GM12878 (cell line): Measurements from ENCODE around the gene AGBL1. TPM values are rescaled to one million over a fixed set of nuclear protein-coding genes. Genes with fewer than 3 reads are reported as not detected.

ENCODE experiments used
- ATAC-seq: fragments of 200-7000 bp; cut with Tn5 transposase; 3 replicates; pipeline ENCODE4 v1.9.1; 2020; ENCODE audit warnings: mild to moderate bottlenecking, moderate library complexity
- BruUV-seq: library from RNA; stranded (reverse); fragments of 400-500 nt; replicated peaks from 2 replicates; lab custom pipeline; 2021; lab: Mats Ljungman, UMichigan
- CTCF ChIA-PET: fragments of 300-600 bp; sonication (Branson Sonifier 250); formaldehyde crosslinking; extraction: SDS; loops from one replicate; lab custom pipeline; 2021; ENCODE audit warnings: inconsistent platforms; lab: Yijun Ruan, JAX
- POLR2A ChIA-PET: fragments of 350-600 bp; formaldehyde crosslinking; extraction: SDS; loops from one replicate; lab custom pipeline; 2021; ENCODE audit warnings: inconsistent platforms; lab: Charles Lee
- RAD21 ChIA-PET: fragments of 300-600 bp; sonication (Branson Sonifier 250); formaldehyde crosslinking; loops from one replicate; lab custom pipeline; 2023; ENCODE audit warnings: antibody characterized with exemption; ENCODE audit not compliant: unreplicated experiment; lab: Charles Lee
- SMC1A ChIA-PET: fragments of 300-600 bp; sonication (Branson Sonifier 250); formaldehyde crosslinking; loops from one replicate; lab custom pipeline; 2023; ENCODE audit not compliant: unreplicated experiment, uncharacterized antibody; lab: Charles Lee
- DNase-seq: peaks from one replicate; pipeline ENCODE4 v3.0.0-alpha.2; 2011; ENCODE audit warnings: low read depth, low spot score
- FAIRE-seq: peaks from 3 replicates; lab custom pipeline; 2011; peaks lifted over from hg19 to GRCh38; lab: Jason Lieb, UNC
- H2AFZ ChIP-seq: 2 replicates; pipeline ENCODE4 v1.6.0; 2011; ENCODE audit warnings: low read depth, low read length, control low read depth; ENCODE audit not compliant: control insufficient read depth
- H3K27ac ChIP-seq: 2 replicates; pipeline ENCODE4 v1.5.1; 2011; ENCODE audit warnings: control low read depth; ENCODE audit not compliant: control insufficient read depth, insufficient read depth
- H3K27me3 ChIP-seq, 2 experiments: replicated peaks in 1 of 2; 2 replicates each; pipeline versions ENCODE4 v1.6.0 to v1.6.1; 2011; ENCODE audit warnings: low read length in 1 of 2; ENCODE audit not compliant: control insufficient read depth in 2 of 2, insufficient read depth in 2 of 2
- H3K36me3 ChIP-seq, 2 experiments: 2 replicates each; pipeline ENCODE4 v1.5.1; 2011; ENCODE audit warnings: low read length in 1 of 2; ENCODE audit not compliant: control insufficient read depth in 2 of 2, insufficient read depth in 2 of 2
- H3K4me1 ChIP-seq: 2 replicates; pipeline ENCODE4 v1.6.1; 2011; ENCODE audit warnings: mild to moderate bottlenecking, low read length, moderate library complexity, mixed read lengths; ENCODE audit not compliant: control insufficient read depth, insufficient read depth
- H3K4me2 ChIP-seq: 2 replicates; pipeline ENCODE4 v1.6.0; 2011; ENCODE audit warnings: control low read depth; ENCODE audit not compliant: control insufficient read depth, insufficient read depth
- H3K4me3 ChIP-seq: fragments of 200-600 bp; sonication (generic); 2 replicates; pipeline ENCODE4 v1.5.1; 2016
- H3K79me2 ChIP-seq: 2 replicates; pipeline ENCODE4 v1.6.0; 2011; ENCODE audit warnings: low read length; ENCODE audit not compliant: control insufficient read depth, insufficient read depth
- H3K9ac ChIP-seq: 2 replicates; pipeline ENCODE4 v1.8.0; 2011; ENCODE audit warnings: low read length, control low read depth, mixed read lengths; ENCODE audit not compliant: control insufficient read depth, insufficient read depth
- H3K9me3 ChIP-seq: replicated peaks from 3 replicates; pipeline ENCODE4 v1.5.1; 2011; ENCODE audit warnings: mild to moderate bottlenecking, low read length; ENCODE audit not compliant: control insufficient read depth, insufficient read depth
- H4K20me1 ChIP-seq: 2 replicates; pipeline ENCODE4 v1.6.0; 2011; ENCODE audit not compliant: control insufficient read depth, insufficient read depth
- CBFB ChIP-seq: IDR thresholded peaks from 2 replicates; pipeline ENCODE4 v1.6.1; 2016; ENCODE audit warnings: antibody characterized with exemption, low read depth
- E2F8 ChIP-seq: fragments of 450-650 bp; IDR thresholded peaks from 2 replicates; pipeline ENCODE4 v1.6.1; 2018; ENCODE audit warnings: mild to moderate bottlenecking, low read depth, moderate library complexity; ENCODE audit not compliant: partially characterized antibody
- ETV6 ChIP-seq, 2 experiments: fragments of 450-650 bp in 1 of 2; IDR thresholded peaks in 1 of 2; conservative IDR thresholded peaks in 1 of 2; 2 replicates each; pipeline ENCODE4 v1.6.1; 2014; ENCODE audit warnings: antibody characterized with exemption in 1 of 2, borderline replicate concordance in 1 of 2, low read depth in 1 of 2, mild to moderate bottlenecking in 1 of 2, moderate library complexity in 1 of 2
- FOS ChIP-seq: IDR thresholded peaks from 3 replicates; pipeline ENCODE4 v1.6.1; 2011; ENCODE audit warnings: borderline replicate concordance; ENCODE audit not compliant: insufficient read length; ENCODE audit errors: extremely low read depth
- HDGF ChIP-seq: fragments of 450-650 bp; IDR thresholded peaks from 2 replicates; pipeline ENCODE4 v1.6.1; 2016; ENCODE audit warnings: antibody characterized with exemption
- KAT2A ChIP-seq: conservative IDR thresholded peaks from 2 replicates; pipeline ENCODE4 v1.6.1; 2011; ENCODE audit warnings: low read depth, low read length; ENCODE audit not compliant: control insufficient read depth
- MTA2 ChIP-seq: fragments of 450-650 bp; IDR thresholded peaks from 2 replicates; pipeline ENCODE4 v1.6.1; 2016; ENCODE audit warnings: low read depth, mild to moderate bottlenecking, moderate library complexity
- MTA3 ChIP-seq: IDR thresholded peaks from 2 replicates; pipeline ENCODE4 v1.6.1; 2012; ENCODE audit warnings: low read length, inconsistent platforms, borderline replicate concordance
- NRF1 ChIP-seq: conservative IDR thresholded peaks from 2 replicates; pipeline ENCODE4 v1.6.1; 2011; ENCODE audit warnings: mild to moderate bottlenecking, low read depth, low read length, improper control_type of control experiment
- POU2F2 ChIP-seq: IDR thresholded peaks from 3 replicates; pipeline ENCODE4 v1.6.1; 2011; ENCODE audit warnings: low read depth, mild to moderate bottlenecking, low read length, borderline replicate concordance
- RCOR1 ChIP-seq: conservative IDR thresholded peaks from 2 replicates; pipeline ENCODE4 v1.6.1; 2012; ENCODE audit warnings: low read depth, low read length, improper control_type of control experiment
- SRF ChIP-seq, 2 experiments: IDR thresholded peaks; 2 replicates each; pipeline ENCODE4 v1.6.1; 2011; ENCODE audit warnings: low read depth in 2 of 2, low read length in 2 of 2, mild to moderate bottlenecking in 1 of 2, moderate library complexity in 1 of 2
- ZSCAN29 ChIP-seq: fragments of 450-650 bp; IDR thresholded peaks from 2 replicates; pipeline ENCODE4 v1.6.1; 2017; ENCODE audit warnings: mild to moderate bottlenecking, moderate library complexity
- WGBS: methylation state at CpG from one replicate; pipeline ENCODE4 v1.1.6; 2016; ENCODE audit warnings: low lambda C conversion rate; ENCODE audit not compliant: insufficient replicate concordance, insufficient coverage; ENCODE audit errors: missing lambda C conversion rate; 5-methylcytosine and 5-hydroxymethylcytosine counted together
- in situ Hi-C: fragments of 300-500 bp; cut with MboI; formaldehyde crosslinking; loops from 9 replicates; pipeline ENCODE4 v1.14.3; 2018; ENCODE audit warnings: mixed read lengths
- intact Hi-C: fragments of 100-400 bp; cut with micrococcal nuclease; formaldehyde crosslinking; loops from one replicate; pipeline ENCODE4 v1.14.2; 2022; ENCODE audit not compliant: unreplicated experiment
- polyA plus RNA-seq, 11 experiments: library from polyadenylated mRNA; depleted of rRNA in 4 of 11; unstranded in 6 of 11; stranded (reverse) in 5 of 11; fragments of >200 nt; fragmentation: Nextera tagmentation in 4 of 11; fragmentation: Illumina TruSeq in 1 of 11; extraction: Ambion mirVana in 4 of 11; extraction: Trizol in 1 of 11; gene quantifications; 1 replicate in 1 of 11; 2 replicates in 10 of 11; pipeline versions ENCODE4 v1.2.1 to v1.2.3, GENCODE V29; 2011 to 2016; ENCODE audit warnings: inconsistent platforms in 2 of 11, missing spikeins in 2 of 11, low read depth in 1 of 11
- total RNA-seq, 4 experiments: library from RNA; depleted of rRNA in 3 of 4; stranded (reverse); fragments of >200 nt in 3 of 4; fragmentation: Illumina TruSeq in 1 of 4; extraction: Trizol in 1 of 4; gene quantifications; 2 replicates each; pipeline versions ENCODE4 v1.2.1 to v1.2.3, GENCODE V29; 2013 to 2021

AGBL1 gene
- total and polyA plus RNA-seq, 10 of the 15 experiments (the other 5 are each of a cell fraction or from before 2014, with no cell fraction given): not detected

- no peak for TF ChIP-seq SRF (IDR thresholded peaks at IDR 0.05; ENCODE audit: low read depth in 2 of 2, low read length in 2 of 2)
- TF ChIP-seq HDGF: no peak
- TF ChIP-seq ETV6 (conservative IDR thresholded peaks at IDR 0.05 in 1 of 2, IDR thresholded peaks at IDR 0.05 in 1 of 2; ENCODE audit: borderline replicate concordance in 1 of 2, low read depth in 1 of 2): no peak
- TF ChIP-seq, all 136 proteins: peak for 0
Observed at GRCh38 chr15:86776145-86776544, 696.5 kb downstream of the AGBL1 start (continued).

- Histone ChIP-seq H2AFZ (no peak overlapping the region), H3K9me3 (no peaks in the 10 kb centered on the region), H3K4me2 (no peak overlapping the region), H3K36me3 (no peaks in the 10 kb centered on the region), H3K4me3 (no peak overlapping the region), H3K79me2 (no peaks in the 10 kb centered on the region), H3K27ac (no peak overlapping the region), H3K4me1 (no peaks in the 10 kb centered on the region), H4K20me1 (no peaks in the 10 kb centered on the region), H3K9ac (no peak overlapping the region), H3K27me3 (no peaks in the 10 kb centered on the region)
- DNase-seq (no peak), ATAC-seq (no peak), FAIRE-seq (no peak)
- intact Hi-C loops: no loop called here
- RAD21 ChIA-PET: no interaction called here
- no TSS peak for BruUV-seq
- POLR2A ChIA-PET: interaction anchor here (1.1 kb wide), 1 partner anchor 21 kb away, joined by 3 read pairs; no protein-coding TSS in a partner anchor
- SMC1A ChIA-PET: no interaction called here
- 88% methylated on average over 1 of the region's 1 CpG for WGBS
- CTCF ChIA-PET: no interaction called here
- TF ChIP-seq ZSCAN29: no peak
- no peak for TF ChIP-seq FOS
- TF ChIP-seq POU2F2: no peak
- no peak for TF ChIP-seq KAT2A
- TF ChIP-seq MTA3: no peak
- TF ChIP-seq RCOR1: no peak
- no peak for TF ChIP-seq E2F8
- TF ChIP-seq CBFB: no peak
- no peak for TF ChIP-seq MTA2
- no peak for TF ChIP-seq NRF1
- in situ Hi-C loops: no loop called here
Observed at GRCh38 chr15:86796521-86796920, 716.9 kb downstream of the AGBL1 start.
